GM23338 (cell line): ENCODE data around the gene PGAP6. TPM values are rescaled to one million over a fixed set of nuclear protein-coding genes. Genes with fewer than 3 reads are reported as not detected.

Experiments
- ATAC-seq: fragments of 200-7000 bp; cut with Tn5 transposase; 3 replicates; pipeline ENCODE4 v1.9.1; 2020
- DNase-seq: peaks from one replicate; pipeline ENCODE4 v3.0.0-alpha.2; 2015; ENCODE audit warnings: low spot score
- H2AFZ ChIP-seq: fragments of 200-600 bp; sonication (generic); 2 replicates; pipeline ENCODE4 v1.8.0; 2016; ENCODE audit warnings: antibody characterized with exemption, mild to moderate bottlenecking, moderate library complexity
- H3F3A ChIP-seq: fragments of 200-600 bp; sonication (generic); replicated peaks from 2 replicates; pipeline ENCODE4 v1.8.0; 2017; ENCODE audit warnings: antibody characterized with exemption, mixed run types, low read depth
- H3K27ac ChIP-seq: fragments of 200-600 bp; sonication (generic); 2 replicates; pipeline ENCODE4 v1.6.1; 2016; ENCODE audit warnings: low read depth
- H3K27me3 ChIP-seq: fragments of 200-600 bp; sonication (generic); 2 replicates; pipeline ENCODE4 v1.8.0; 2016; ENCODE audit warnings: mild to moderate bottlenecking, mixed run types, moderate library complexity; ENCODE audit not compliant: insufficient read depth
- H3K36me3 ChIP-seq: fragments of 200-600 bp; sonication (generic); 2 replicates; pipeline ENCODE4 v1.8.0; 2016; ENCODE audit warnings: mild to moderate bottlenecking; ENCODE audit not compliant: insufficient read depth
- H3K4me1 ChIP-seq: fragments of 200-600 bp; sonication (generic); 2 replicates; pipeline ENCODE4 v1.8.0; 2016; ENCODE audit warnings: mild to moderate bottlenecking, moderate library complexity; ENCODE audit not compliant: insufficient read depth
- H3K4me2 ChIP-seq: fragments of 200-600 bp; sonication (generic); 2 replicates; pipeline ENCODE4 v1.7.1; 2017; ENCODE audit warnings: mixed run types
- H3K4me3 ChIP-seq: fragments of 200-600 bp; sonication (generic); 2 replicates; pipeline ENCODE4 v1.6.1; 2016; ENCODE audit warnings: mixed run types
- H3K79me2 ChIP-seq: fragments of 200-600 bp; sonication (generic); replicated peaks from 2 replicates; pipeline ENCODE4 v1.8.0; 2017; ENCODE audit warnings: mild to moderate bottlenecking; ENCODE audit not compliant: insufficient read depth
- H3K9me2 ChIP-seq: fragments of 200-600 bp; sonication (generic); 2 replicates; pipeline ENCODE4 v1.8.0; 2017; ENCODE audit not compliant: insufficient read depth
- H4K20me1 ChIP-seq: fragments of 200-600 bp; sonication (generic); replicated peaks from 2 replicates; pipeline ENCODE4 v1.8.0; 2017; ENCODE audit warnings: mild to moderate bottlenecking; ENCODE audit not compliant: insufficient read depth
- H3K27ac Mint-ChIP-seq: 2 replicates; pipeline ENCODE4 v1.8.0; 2020; ENCODE audit warnings: inconsistent platforms, mild to moderate bottlenecking, moderate library complexity, mixed read lengths
- H3K27me3 Mint-ChIP-seq: 3 replicates; pipeline ENCODE4 v1.8.0; 2022; ENCODE audit warnings: low read depth, mild to moderate bottlenecking, moderate library complexity, mixed read lengths, inconsistent platforms; ENCODE audit not compliant: insufficient read depth, poor library complexity
- H3K36me3 Mint-ChIP-seq: 3 replicates; pipeline ENCODE4 v1.8.0; 2021; ENCODE audit warnings: low read depth, mild to moderate bottlenecking, inconsistent platforms, moderate library complexity, mixed read lengths
- H3K4me1 Mint-ChIP-seq: 3 replicates; pipeline ENCODE4 v1.8.0; 2020; ENCODE audit warnings: mild to moderate bottlenecking, inconsistent platforms, mixed read lengths
- H3K4me3 Mint-ChIP-seq: 3 replicates; pipeline ENCODE4 v1.8.0; 2021; ENCODE audit warnings: moderate library complexity, mild to moderate bottlenecking, inconsistent platforms, mixed read lengths
- H3K9me3 Mint-ChIP-seq: 3 replicates; pipeline ENCODE4 v1.8.0; 2020; ENCODE audit warnings: moderate library complexity, mild to moderate bottlenecking, inconsistent platforms, mixed read lengths
- EZH2 ChIP-seq: fragments of 200-600 bp; sonication (generic); IDR thresholded peaks from one replicate; pipeline ENCODE4 v1.8.0; 2017; ENCODE audit warnings: antibody characterized with exemption, mild to moderate bottlenecking, low read depth; ENCODE audit not compliant: unreplicated experiment
- JUNB ChIP-seq: IDR thresholded peaks from one replicate; pipeline ENCODE4 v1.6.1; 2016; ENCODE audit warnings: antibody characterized with exemption; ENCODE audit not compliant: unreplicated experiment
- STAT1 ChIP-seq: IDR thresholded peaks from one replicate; pipeline ENCODE4 v1.6.1; 2016; ENCODE audit warnings: antibody characterized with exemption; ENCODE audit not compliant: unreplicated experiment
- ZNF114 ChIP-seq: fragments of 250-450 bp; sonication (Bioruptor Pico); IDR thresholded peaks from 2 replicates; pipeline ENCODE4 v1.5.0; 2020; ENCODE audit warnings: mild to moderate bottlenecking, moderate library complexity
- ZNF462 ChIP-seq: fragments of 250-450 bp; sonication (Bioruptor Pico); IDR thresholded peaks from 2 replicates; pipeline ENCODE4 v1.5.0; 2020; ENCODE audit warnings: mild to moderate bottlenecking, moderate library complexity
- polyA plus RNA-seq: library from polyadenylated mRNA; unstranded; fragments of >200 nt; fragmentation: Nextera tagmentation; extraction: Ambion mirVana; gene quantifications from 2 replicates; pipeline ENCODE4 v1.2.1, GENCODE V29; 2016
- total RNA-seq: library from RNA; depleted of rRNA; stranded (reverse); fragments of >200 nt; shearing (Covaris generic); gene quantifications from 2 replicates; pipeline ENCODE4 v1.2.3, GENCODE V29; 2014
- TF ChIP-seq, protein P1 (sequence below): IDR thresholded peaks from one replicate; pipeline ENCODE4 v1.6.1; 2018; ENCODE audit warnings: antibody characterized with exemption; ENCODE audit not compliant: unreplicated experiment

The PGAP6 gene
- total and polyA plus RNA-seq, 2 experiments from 2014 or later = 25.1 to 112 TPM

- no peak overlapping the region for H3K4me3 Mint-ChIP-seq
- no peak overlapping the region for H3K4me2 ChIP-seq
- H3K79me2 ChIP-seq = no peaks in the 10 kb centered on the region
- H3K27me3 Mint-ChIP-seq = peaks cover 15% of the 10 kb centered on the region
- H3K36me3 Mint-ChIP-seq = no peaks in the 10 kb centered on the region
- H3K4me1 Mint-ChIP-seq = no peaks in the 10 kb centered on the region
- ATAC-seq (no peak), DNase-seq (no peak)
- H3K4me1 ChIP-seq = no peaks in the 10 kb centered on the region
- H3K9me2 ChIP-seq = no peaks in the 10 kb centered on the region
- H4K20me1 ChIP-seq = no peaks in the 10 kb centered on the region
- no peak overlapping the region for H3K27ac ChIP-seq
- no peaks in the 10 kb centered on the region for H3K27me3 ChIP-seq
- H3K4me3 ChIP-seq = no peak overlapping the region
- no peak overlapping the region for H2AFZ ChIP-seq
- no peaks in the 10 kb centered on the region for H3K9me3 Mint-ChIP-seq
- H3F3A ChIP-seq = 0 out of 2 replicates have a peak, but pooled peaks cover 5% of the 10 kb centered on the region
- no peaks in the 10 kb centered on the region for H3K36me3 ChIP-seq
- no peak overlapping the region for H3K27ac Mint-ChIP-seq
- no peak for TF ChIP-seq JUNB
- no peak for TF ChIP-seq EZH2
Observed at GRCh38 chr16:359871-360697, 21.7 kb downstream of the PGAP6 start.

- Mint-ChIP-seq H3K4me3 (no peak overlapping the region), H3K4me1 (no peaks in the 10 kb centered on the region), H3K9me3 (no peaks in the 10 kb centered on the region), H3K27me3 (peaks cover 13% of the 10 kb centered on the region), H3K27ac (no peak overlapping the region), H3K36me3 (no peaks in the 10 kb centered on the region)
- no peak overlapping the region for H3K27ac ChIP-seq
- no peaks in the 10 kb centered on the region for H3K36me3 ChIP-seq
- DNase-seq (no peak), ATAC-seq (no peak)
- H3K9me2 ChIP-seq = no peaks in the 10 kb centered on the region
- 0 out of 2 replicates have a peak, but pooled peaks cover 5% of the 10 kb centered on the region for H3F3A ChIP-seq
- no peaks in the 10 kb centered on the region for H3K79me2 ChIP-seq
- no peak overlapping the region for H3K4me2 ChIP-seq
- H3K4me1 ChIP-seq = no peaks in the 10 kb centered on the region
- no peak overlapping the region for H2AFZ ChIP-seq
- no peaks in the 10 kb centered on the region for H4K20me1 ChIP-seq
- TF ChIP-seq STAT1 = no peak
- TF ChIP-seq, protein P1, sequence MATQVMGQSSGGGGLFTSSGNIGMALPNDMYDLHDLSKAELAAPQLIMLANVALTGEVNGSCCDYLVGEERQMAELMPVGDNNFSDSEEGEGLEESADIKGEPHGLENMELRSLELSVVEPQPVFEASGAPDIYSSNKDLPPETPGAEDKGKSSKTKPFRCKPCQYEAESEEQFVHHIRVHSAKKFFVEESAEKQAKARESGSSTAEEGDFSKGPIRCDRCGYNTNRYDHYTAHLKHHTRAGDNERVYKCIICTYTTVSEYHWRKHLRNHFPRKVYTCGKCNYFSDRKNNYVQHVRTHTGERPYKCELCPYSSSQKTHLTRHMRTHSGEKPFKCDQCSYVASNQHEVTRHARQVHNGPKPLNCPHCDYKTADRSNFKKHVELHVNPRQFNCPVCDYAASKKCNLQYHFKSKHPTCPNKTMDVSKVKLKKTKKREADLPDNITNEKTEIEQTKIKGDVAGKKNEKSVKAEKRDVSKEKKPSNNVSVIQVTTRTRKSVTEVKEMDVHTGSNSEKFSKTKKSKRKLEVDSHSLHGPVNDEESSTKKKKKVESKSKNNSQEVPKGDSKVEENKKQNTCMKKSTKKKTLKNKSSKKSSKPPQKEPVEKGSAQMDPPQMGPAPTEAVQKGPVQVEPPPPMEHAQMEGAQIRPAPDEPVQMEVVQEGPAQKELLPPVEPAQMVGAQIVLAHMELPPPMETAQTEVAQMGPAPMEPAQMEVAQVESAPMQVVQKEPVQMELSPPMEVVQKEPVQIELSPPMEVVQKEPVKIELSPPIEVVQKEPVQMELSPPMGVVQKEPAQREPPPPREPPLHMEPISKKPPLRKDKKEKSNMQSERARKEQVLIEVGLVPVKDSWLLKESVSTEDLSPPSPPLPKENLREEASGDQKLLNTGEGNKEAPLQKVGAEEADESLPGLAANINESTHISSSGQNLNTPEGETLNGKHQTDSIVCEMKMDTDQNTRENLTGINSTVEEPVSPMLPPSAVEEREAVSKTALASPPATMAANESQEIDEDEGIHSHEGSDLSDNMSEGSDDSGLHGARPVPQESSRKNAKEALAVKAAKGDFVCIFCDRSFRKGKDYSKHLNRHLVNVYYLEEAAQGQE = no peak
- TF ChIP-seq ZNF462 (CRISPR knock-in tag) = no peak
- no peak for TF ChIP-seq ZNF114 (CRISPR knock-in tag)
- no peak overlapping the region for H3K4me3 ChIP-seq
- no peaks in the 10 kb centered on the region for H3K27me3 ChIP-seq
Observed at GRCh38 chr16:359067-359763, 22.6 kb downstream of the PGAP6 start.
